ENCODE measurements around the gene CCDC174.

DNA sequence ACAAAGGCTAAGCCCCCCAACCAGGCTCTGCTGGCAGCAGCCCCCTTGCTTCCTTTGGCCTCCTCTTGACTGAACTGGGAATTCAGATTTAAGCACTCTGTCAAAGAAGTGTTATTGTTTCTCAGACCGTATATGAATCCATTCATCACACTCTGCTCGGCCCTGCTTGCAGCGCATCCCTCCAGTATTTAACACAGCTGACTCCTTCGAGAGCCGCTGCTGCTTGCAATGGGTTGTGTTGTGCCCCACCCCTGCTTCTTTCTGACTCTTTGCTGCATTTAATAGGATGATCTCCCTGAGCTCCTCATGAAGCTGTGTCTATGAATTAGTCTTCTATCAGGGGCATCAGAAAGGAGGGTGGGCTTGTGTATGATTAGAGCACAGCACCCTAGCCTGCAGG lies 54.5 kb downstream of the CCDC174 start:
- TF ChIP-seq, protein P1, sequence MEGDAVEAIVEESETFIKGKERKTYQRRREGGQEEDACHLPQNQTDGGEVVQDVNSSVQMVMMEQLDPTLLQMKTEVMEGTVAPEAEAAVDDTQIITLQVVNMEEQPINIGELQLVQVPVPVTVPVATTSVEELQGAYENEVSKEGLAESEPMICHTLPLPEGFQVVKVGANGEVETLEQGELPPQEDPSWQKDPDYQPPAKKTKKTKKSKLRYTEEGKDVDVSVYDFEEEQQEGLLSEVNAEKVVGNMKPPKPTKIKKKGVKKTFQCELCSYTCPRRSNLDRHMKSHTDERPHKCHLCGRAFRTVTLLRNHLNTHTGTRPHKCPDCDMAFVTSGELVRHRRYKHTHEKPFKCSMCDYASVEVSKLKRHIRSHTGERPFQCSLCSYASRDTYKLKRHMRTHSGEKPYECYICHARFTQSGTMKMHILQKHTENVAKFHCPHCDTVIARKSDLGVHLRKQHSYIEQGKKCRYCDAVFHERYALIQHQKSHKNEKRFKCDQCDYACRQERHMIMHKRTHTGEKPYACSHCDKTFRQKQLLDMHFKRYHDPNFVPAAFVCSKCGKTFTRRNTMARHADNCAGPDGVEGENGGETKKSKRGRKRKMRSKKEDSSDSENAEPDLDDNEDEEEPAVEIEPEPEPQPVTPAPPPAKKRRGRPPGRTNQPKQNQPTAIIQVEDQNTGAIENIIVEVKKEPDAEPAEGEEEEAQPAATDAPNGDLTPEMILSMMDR (conservative IDR thresholded peaks at IDR 0.05; ENCODE audit: low read length) = no peak
- TF ChIP-seq EZH2phosphoT487 (IDR thresholded peaks at IDR 0.05; ENCODE audit: borderline replicate concordance) = no peak

Measured in Loucy (cell line).